T follicular helper cell (primary cell): ENCODE measurements around the gene RNU1-2.
"Not testable (repeated sequence)": the region's sequence is repeated elsewhere in the genome, so short reads cannot be mapped to it uniquely, and the experiment has no call there.

Experiments used
- DNase-seq: peaks from one replicate; pipeline ENCODE4 v3.0.0-alpha.2; 2020; ENCODE audit warnings: low read depth

RNU1-2 gene

GRCh38 chr1:16911851-16912721 is 16.3 kb downstream of the RNU1-2 start:
- DNase-seq: not testable (repeated sequence)

GRCh38 chr1:16912742-16913141 is 17.0 kb downstream of the RNU1-2 start:
- DNase-seq: not testable (repeated sequence)

GRCh38 chr1:16913181-16913832 is 17.5 kb downstream of the RNU1-2 start:
- no peak for DNase-seq

- peak; percentile 91 for DNase-seq
Observed at GRCh38 chr1:16913833-16914662, 18.3 kb downstream of the RNU1-2 start.

GRCh38 chr1:16914928-16915626 is 19.3 kb downstream of the RNU1-2 start:
- DNase-seq: not testable (repeated sequence)

- no peak for DNase-seq
Observed at GRCh38 chr1:16915627-16915973, 19.8 kb downstream of the RNU1-2 start.

- DNase-seq: not testable (repeated sequence)
Observed at GRCh38 chr1:16916036-16916880, 20.5 kb downstream of the RNU1-2 start.

- no peak for DNase-seq
Observed at GRCh38 chr1:16918371-16918770, 22.6 kb downstream of the RNU1-2 start.

- DNase-seq: not testable (repeated sequence)
Observed at GRCh38 chr1:16918936-16919665, 23.3 kb downstream of the RNU1-2 start.

- DNase-seq: no peak
Observed at GRCh38 chr1:16920951-16921350, 25.2 kb downstream of the RNU1-2 start.

- no peak for DNase-seq
Observed at GRCh38 chr1:16921391-16922185, 25.8 kb downstream of the RNU1-2 start, which contains the start of gene CROCC. TSS of gene CROCC (plus strand) at chr1:16921931. CDS start at chr1:16922019, 88 bp downstream.

- no peak for DNase-seq
Observed at GRCh38 chr1:16922466-16922865, 26.7 kb downstream of the RNU1-2 start.

- no peak for DNase-seq
Observed at GRCh38 chr1:16922885-16923431, 27.2 kb downstream of the RNU1-2 start.

GRCh38 chr1:16924216-16924918 is 28.6 kb downstream of the RNU1-2 start:
- DNase-seq: no peak

GRCh38 chr1:16924919-16925477 is 29.2 kb downstream of the RNU1-2 start:
- DNase-seq: no peak

GRCh38 chr1:16925635-16926490 is 30.1 kb downstream of the RNU1-2 start:
- DNase-seq: no peak

GRCh38 chr1:16926491-16927073 is 30.8 kb downstream of the RNU1-2 start:
- no peak for DNase-seq
